Fibroblast of the aortic adventitia (primary cell): ENCODE results near the gene SESN1. TPM values are rescaled to one million over a fixed set of nuclear protein-coding genes. Genes with fewer than 3 reads are reported as not detected.

Experiments used
- DNase-seq: peaks from one replicate; pipeline ENCODE4 v3.0.0-alpha.2; 2010; ENCODE audit warnings: low read depth
- H3K4me3 ChIP-seq: 2 replicates; pipeline ENCODE4 v1.5.1; 2011; ENCODE audit warnings: low read depth, mild to moderate bottlenecking, control low read depth, low read length, moderate library complexity
- total RNA-seq: library from RNA; depleted of rRNA; stranded (reverse); fragments of >200 nt; gene quantifications from 2 replicates; pipeline ENCODE4 v1.2.3, GENCODE V29; 2012; ENCODE audit warnings: low replicate concordance
- TF ChIP-seq, protein P1 (sequence below): IDR thresholded peaks from 2 replicates; pipeline ENCODE4 v1.5.1; 2011; ENCODE audit warnings: mild to moderate bottlenecking, low read length, control low read depth, inconsistent platforms; ENCODE audit not compliant: insufficient read depth

The SESN1 gene
- total RNA-seq, 1 donor: 22.7 TPM

DNA sequence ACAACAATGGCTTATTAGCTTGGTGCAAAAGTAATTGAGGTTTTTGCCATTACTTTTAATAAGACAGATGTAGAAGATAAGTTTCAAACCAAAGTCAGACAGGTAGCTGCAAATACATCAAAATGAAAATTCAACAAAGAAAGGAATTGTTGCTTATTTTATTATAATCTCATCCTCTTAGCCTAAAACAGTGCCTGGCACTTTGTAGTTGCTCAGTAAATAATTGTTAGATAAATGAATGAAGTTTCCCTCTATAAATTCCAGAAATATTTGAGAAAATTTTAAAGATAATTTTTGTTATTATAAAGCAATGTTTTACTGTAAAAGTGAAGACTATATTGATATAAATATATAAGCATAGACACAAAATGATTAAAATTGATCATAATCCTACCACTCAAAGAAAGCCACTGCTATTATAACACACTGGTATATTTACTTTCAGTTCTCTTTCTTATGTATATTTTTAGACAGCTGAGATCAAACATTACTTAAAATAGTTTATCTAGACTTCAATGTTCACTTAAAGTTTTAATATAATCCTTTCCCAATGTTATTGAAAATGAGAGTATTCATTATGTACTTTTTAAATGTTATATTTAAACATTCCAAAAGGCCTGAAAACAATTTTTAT is 42.5 kb downstream of the SESN1 start:
- no peak for DNase-seq
- no peak overlapping the region for H3K4me3 ChIP-seq
- TF ChIP-seq, protein P1, sequence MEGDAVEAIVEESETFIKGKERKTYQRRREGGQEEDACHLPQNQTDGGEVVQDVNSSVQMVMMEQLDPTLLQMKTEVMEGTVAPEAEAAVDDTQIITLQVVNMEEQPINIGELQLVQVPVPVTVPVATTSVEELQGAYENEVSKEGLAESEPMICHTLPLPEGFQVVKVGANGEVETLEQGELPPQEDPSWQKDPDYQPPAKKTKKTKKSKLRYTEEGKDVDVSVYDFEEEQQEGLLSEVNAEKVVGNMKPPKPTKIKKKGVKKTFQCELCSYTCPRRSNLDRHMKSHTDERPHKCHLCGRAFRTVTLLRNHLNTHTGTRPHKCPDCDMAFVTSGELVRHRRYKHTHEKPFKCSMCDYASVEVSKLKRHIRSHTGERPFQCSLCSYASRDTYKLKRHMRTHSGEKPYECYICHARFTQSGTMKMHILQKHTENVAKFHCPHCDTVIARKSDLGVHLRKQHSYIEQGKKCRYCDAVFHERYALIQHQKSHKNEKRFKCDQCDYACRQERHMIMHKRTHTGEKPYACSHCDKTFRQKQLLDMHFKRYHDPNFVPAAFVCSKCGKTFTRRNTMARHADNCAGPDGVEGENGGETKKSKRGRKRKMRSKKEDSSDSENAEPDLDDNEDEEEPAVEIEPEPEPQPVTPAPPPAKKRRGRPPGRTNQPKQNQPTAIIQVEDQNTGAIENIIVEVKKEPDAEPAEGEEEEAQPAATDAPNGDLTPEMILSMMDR: no peak

- DNase-seq: no peak
- no peak overlapping the region for H3K4me3 ChIP-seq
- TF ChIP-seq, protein P1: no peak
Measured at GRCh38 chr6:109051301-109052017, 43.2 kb downstream of the SESN1 start.

- TF ChIP-seq, protein P1: no peak
- no peak for DNase-seq
- no peak overlapping the region for H3K4me3 ChIP-seq
Measured at GRCh38 chr6:109050447-109051102, 44.1 kb downstream of the SESN1 start.

GRCh38 chr6:109050012-109050411 is 44.6 kb downstream of the SESN1 start:
- TF ChIP-seq, protein P1: no peak
- no peak overlapping the region for H3K4me3 ChIP-seq
- DNase-seq: no peak

GRCh38 chr6:109048670-109049415 is 45.8 kb downstream of the SESN1 start:
- no peak for DNase-seq
- no peak overlapping the region for H3K4me3 ChIP-seq
- TF ChIP-seq, protein P1: no peak

- no peak overlapping the region for H3K4me3 ChIP-seq
- TF ChIP-seq, protein P1: no peak
Measured at GRCh38 chr6:109048176-109048575, 46.5 kb downstream of the SESN1 start.

More at GRCh38 chr6:109048176-109048575, 46.5 kb downstream of the SESN1 start:
- no peak for DNase-seq
